Epithelial cell of proximal tubule (primary cell): Measurements from ENCODE around the gene PRKCH. TPM values are rescaled to one million over a fixed set of nuclear protein-coding genes. Genes with fewer than 3 reads are reported as not detected.
"Not testable (repeated sequence)": the region's sequence is repeated elsewhere in the genome, so short reads cannot be mapped to it uniquely, and the experiment has no call there.

Experiments used
- DNase-seq: peaks from one replicate; pipeline ENCODE4 v3.0.0-alpha.2; 2011; ENCODE audit warnings: low read depth
- H3K4me3 ChIP-seq: 2 replicates; pipeline ENCODE4 v1.5.1; 2011; ENCODE audit warnings: low read depth, mild to moderate bottlenecking, low read length
- CTCF ChIP-seq: conservative IDR thresholded peaks from 2 replicates; pipeline ENCODE4 v1.5.1; 2012; ENCODE audit warnings: low read depth, mild to moderate bottlenecking, low read length
- total RNA-seq: library from RNA; depleted of rRNA; stranded (reverse); fragments of >200 nt; gene quantifications from 2 replicates; pipeline ENCODE4 v1.2.3, GENCODE V29; 2015

Gene PRKCH
- total RNA-seq, 1 donor from 2014 or later, result 7.6 TPM

- no peak for DNase-seq
- H3K4me3 ChIP-seq, result no peak overlapping the region
- TF ChIP-seq CTCF, result no peak
Measured at GRCh38 chr14:61460063-61460462, 138.7 kb downstream of the PRKCH start.

- no peak for DNase-seq
- TF ChIP-seq CTCF, result no peak
- no peak overlapping the region for H3K4me3 ChIP-seq
Measured at GRCh38 chr14:61460718-61461611, 139.6 kb downstream of the PRKCH start.

GRCh38 chr14:61461808-61462275, 140.5 kb downstream of the PRKCH start:
- TF ChIP-seq CTCF, result peak; percentile 80
- no peak overlapping the region for H3K4me3 ChIP-seq
- no peak for DNase-seq

- no peak for DNase-seq
- no peak for TF ChIP-seq CTCF
- H3K4me3 ChIP-seq, result no peak overlapping the region
Measured at GRCh38 chr14:61462566-61463193, 141.3 kb downstream of the PRKCH start.

GRCh38 chr14:61463664-61464285, 142.4 kb downstream of the PRKCH start:
- no peak overlapping the region for H3K4me3 ChIP-seq
- no peak for DNase-seq
- no peak for TF ChIP-seq CTCF

GRCh38 chr14:61464539-61465320, 143.4 kb downstream of the PRKCH start:
- H3K4me3 ChIP-seq, DNase-seq: not testable (repeated sequence)
